Tibial artery (tissue), 4 donors: ENCODE results near the gene COX7B.
"Not testable (repeated sequence)": the region's sequence is repeated elsewhere in the genome, so short reads cannot be mapped to it uniquely, and the experiment has no call there.

Experiments used
- DNase-seq, 2 donors: peaks; one replicate each; pipeline ENCODE4 v3.0.0-alpha.2; 2019
- H3K27ac ChIP-seq, 2 donors: fragments of 200-600 bp; sonication (generic) in 1 of 2; 1 replicate in 1 of 2; 2 replicates in 1 of 2; pipeline ENCODE4 v1.5.1; 2018 to 2019; ENCODE audit warnings: mild to moderate bottlenecking in 1 of 2
- H3K27me3 ChIP-seq, 2 donors: fragments of 200-600 bp; sonication (generic) in 1 of 2; one replicate each; pipeline versions ENCODE4 v1.5.1 to v1.6.0; 2016 to 2019
- H3K36me3 ChIP-seq, 3 donors: fragments of 200-600 bp; sonication (generic) in 2 of 3; one replicate each; pipeline ENCODE4 v1.5.1; 2016 to 2019; ENCODE audit warnings: mild to moderate bottlenecking in 2 of 3
- H3K4me1 ChIP-seq, 4 donors: fragments of 200-600 bp; sonication (generic) in 2 of 4; 1 replicate in 3 of 4; 2 replicates in 1 of 4; pipeline ENCODE4 v1.5.1; 2016 to 2019
- H3K4me3 ChIP-seq, 2 donors: fragments of 200-600 bp; sonication (generic) in 1 of 2; 1 replicate in 1 of 2; 2 replicates in 1 of 2; pipeline ENCODE4 v1.5.1; 2018 to 2019; ENCODE audit warnings: mild to moderate bottlenecking in 2 of 2
- H3K9me3 ChIP-seq, 3 donors: fragments of 200-600 bp; sonication (generic) in 1 of 3; one replicate each; pipeline ENCODE4 v1.5.1; 2016 to 2019
- CTCF ChIP-seq, 2 experiments: fragments of 200-600 bp in 1 of 2; fragments of 450-650 bp in 1 of 2; IDR thresholded peaks; one replicate each; pipeline ENCODE4 v1.5.1; 2017 to 2019; ENCODE audit warnings: antibody characterized with exemption in 2 of 2, mild to moderate bottlenecking in 1 of 2, moderate library complexity in 1 of 2
- intact Hi-C: fragments of 100-400 bp; cut with DNase I; formaldehyde crosslinking; loops from one replicate; pipeline ENCODE4 v1.15.0; 2023; ENCODE audit warnings: low total_unique reads

COX7B gene

GRCh38 chrX:77935886-77936285 lies 36.6 kb downstream of the COX7B start:
- Histone ChIP-seq H3K4me1 (no peaks in the 10 kb centered on the region), H3K36me3 (no peaks in the 10 kb centered on the region), H3K27me3 (no peaks in the 10 kb centered on the region), H3K27ac (no peak overlapping the region), H3K4me3 (no peak overlapping the region), H3K9me3 (no peaks in the 10 kb centered on the region)
- intact Hi-C loops, result no loop called here
- no peak for DNase-seq
- no peak for TF ChIP-seq CTCF (IDR thresholded peaks at IDR 0.05)

- Histone ChIP-seq H3K9me3 (no peaks in the 10 kb centered on the region), H3K27me3 (no peaks in the 10 kb centered on the region), H3K27ac (no peak overlapping the region), H3K4me3 (no peak overlapping the region), H3K4me1 (no peaks in the 10 kb centered on the region), H3K36me3 (no peaks in the 10 kb centered on the region)
- no peak for TF ChIP-seq CTCF (IDR thresholded peaks at IDR 0.05)
- intact Hi-C loops, result no loop called here
- DNase-seq, result no peak
These were observed 37.0 kb downstream of the COX7B start for GRCh38 chrX:77936299-77936698.

GRCh38 chrX:77937291-77937690 lies 38.0 kb downstream of the COX7B start:
- TF ChIP-seq CTCF (IDR thresholded peaks at IDR 0.05), result no peak
- no peak overlapping the region for H3K27ac ChIP-seq
- no peaks in the 10 kb centered on the region for H3K9me3 ChIP-seq
- intact Hi-C loops, result no loop called here
- no peaks in the 10 kb centered on the region for H3K36me3 ChIP-seq
- DNase-seq, result no peak
- H3K27me3 ChIP-seq, result no peaks in the 10 kb centered on the region
- H3K4me1 ChIP-seq, result no peaks in the 10 kb centered on the region
- no peak overlapping the region for H3K4me3 ChIP-seq

- intact Hi-C loops, result no loop called here
- DNase-seq, result no peak
- Histone ChIP-seq H3K27me3 (no peaks in the 10 kb centered on the region), H3K27ac (no peak overlapping the region), H3K9me3 (no peaks in the 10 kb centered on the region), H3K4me1 (no peaks in the 10 kb centered on the region), H3K4me3 (no peak overlapping the region), H3K36me3 (no peaks in the 10 kb centered on the region)
- no peak for TF ChIP-seq CTCF (IDR thresholded peaks at IDR 0.05)
These were observed 38.9 kb downstream of the COX7B start for GRCh38 chrX:77938083-77938680.

- DNase-seq, H3K27ac ChIP-seq, H3K27me3 ChIP-seq, H3K36me3 ChIP-seq, H3K9me3 ChIP-seq, H3K4me3 ChIP-seq, H3K4me1 ChIP-seq, intact Hi-C loops: not testable (repeated sequence)
These were observed 45.8 kb downstream of the COX7B start for GRCh38 chrX:77945031-77945430.

GRCh38 chrX:77945910-77946545 lies 46.8 kb downstream of the COX7B start:
- no peaks in the 10 kb centered on the region for H3K9me3 ChIP-seq
- no peaks in the 10 kb centered on the region for H3K36me3 ChIP-seq
- DNase-seq, result no peak
- no peaks in the 10 kb centered on the region for H3K27me3 ChIP-seq
- H3K27ac ChIP-seq, result no peak overlapping the region
- H3K4me1 ChIP-seq, result no peaks in the 10 kb centered on the region
- intact Hi-C loops, result no loop called here
- H3K4me3 ChIP-seq, result no peak overlapping the region
- TF ChIP-seq CTCF (IDR thresholded peaks at IDR 0.05), result no peak
